ENCODE data around the gene SHE.

SHE gene

GRCh38 chr1:154471304-154471703 lies 30.9 kb downstream of the SHE start:
- Histone ChIP-seq H3K4me3 (ENCODE audit: low read length, poor library complexity, severe bottlenecking) (no peak overlapping the region), H3K9ac (ENCODE audit: low read depth, low read length, poor library complexity, severe bottlenecking) (no peak overlapping the region), H2AFZ (ENCODE audit: low read length) (no peak overlapping the region), H3K9me2 (replicated peaks; ENCODE audit: low read depth, low read length) (no peaks in the 10 kb centered on the region), H4K20me1 (ENCODE audit: insufficient read depth, low read length, poor library complexity, severe bottlenecking) (no peaks in the 10 kb centered on the region), H3K27me3 (ENCODE audit: insufficient read depth, low read length, poor library complexity, severe bottlenecking) (no peaks in the 10 kb centered on the region), H3K79me2 (ENCODE audit: insufficient read depth, low read length) (no peaks in the 10 kb centered on the region), H3K9me3 (ENCODE audit: insufficient read depth, low read depth, low read length) (no peaks in the 10 kb centered on the region), H3K4me2 (ENCODE audit: low read depth, low read length, poor library complexity, severe bottlenecking) (no peak overlapping the region), H3K4me1 (ENCODE audit: insufficient read depth, low read length, poor library complexity, severe bottlenecking) (peaks cover 9% of the 10 kb centered on the region), H3K36me3 (ENCODE audit: insufficient read depth, low read length) (no peaks in the 10 kb centered on the region), H3F3A (ENCODE audit: low read depth) (no peaks in the 10 kb centered on the region)
- TF ChIP-seq CTCF (conservative IDR thresholded peaks at IDR 0.05; ENCODE audit: low read length) (no peak), EZH2phosphoT487 (IDR thresholded peaks at IDR 0.05; ENCODE audit: borderline replicate concordance) (no peak)

- H3K27me3 ChIP-seq (ENCODE audit: insufficient read depth, low read length, poor library complexity, severe bottlenecking) = no peaks in the 10 kb centered on the region
- H3K4me2 ChIP-seq (ENCODE audit: low read depth, low read length, poor library complexity, severe bottlenecking) = no peak overlapping the region
- no peaks in the 10 kb centered on the region for H3K36me3 ChIP-seq (ENCODE audit: insufficient read depth, low read length)
- no peak overlapping the region for H3K4me3 ChIP-seq (ENCODE audit: low read length, poor library complexity, severe bottlenecking)
- no peaks in the 10 kb centered on the region for H3K9me3 ChIP-seq (ENCODE audit: insufficient read depth, low read depth, low read length)
- H3F3A ChIP-seq (ENCODE audit: low read depth) = no peaks in the 10 kb centered on the region
- H2AFZ ChIP-seq (ENCODE audit: low read length) = no peak overlapping the region
- TF ChIP-seq EZH2phosphoT487 (IDR thresholded peaks at IDR 0.05; ENCODE audit: borderline replicate concordance) = no peak
- no peak for TF ChIP-seq CTCF (conservative IDR thresholded peaks at IDR 0.05; ENCODE audit: low read length)
- H3K4me1 ChIP-seq (ENCODE audit: insufficient read depth, low read length, poor library complexity, severe bottlenecking) = peaks cover 21% of the 10 kb centered on the region
- no peaks in the 10 kb centered on the region for H3K79me2 ChIP-seq (ENCODE audit: insufficient read depth, low read length)
- H3K9me2 ChIP-seq (replicated peaks; ENCODE audit: low read depth, low read length) = no peaks in the 10 kb centered on the region
- no peak overlapping the region for H3K9ac ChIP-seq (ENCODE audit: low read depth, low read length, poor library complexity, severe bottlenecking)
- H4K20me1 ChIP-seq (ENCODE audit: insufficient read depth, low read length, poor library complexity, severe bottlenecking) = no peaks in the 10 kb centered on the region
Measured at GRCh38 chr1:154469844-154470560, 32.2 kb downstream of the SHE start.

- Histone ChIP-seq H3K9me3 (ENCODE audit: insufficient read depth, low read depth, low read length) (no peaks in the 10 kb centered on the region), H3K4me1 (ENCODE audit: insufficient read depth, low read length, poor library complexity, severe bottlenecking) (peaks cover 32% of the 10 kb centered on the region), H3K36me3 (ENCODE audit: insufficient read depth, low read length) (no peaks in the 10 kb centered on the region), H3K79me2 (ENCODE audit: insufficient read depth, low read length) (no peaks in the 10 kb centered on the region), H3K27me3 (ENCODE audit: insufficient read depth, low read length, poor library complexity, severe bottlenecking) (no peaks in the 10 kb centered on the region), H3K4me2 (ENCODE audit: low read depth, low read length, poor library complexity, severe bottlenecking) (no peak overlapping the region), H2AFZ (ENCODE audit: low read length) (no peak overlapping the region), H3K9me2 (replicated peaks; ENCODE audit: low read depth, low read length) (no peaks in the 10 kb centered on the region), H3F3A (ENCODE audit: low read depth) (no peaks in the 10 kb centered on the region), H3K9ac (ENCODE audit: low read depth, low read length, poor library complexity, severe bottlenecking) (no peak overlapping the region), H4K20me1 (ENCODE audit: insufficient read depth, low read length, poor library complexity, severe bottlenecking) (no peaks in the 10 kb centered on the region), H3K4me3 (ENCODE audit: low read length, poor library complexity, severe bottlenecking) (no peak overlapping the region)
- TF ChIP-seq EZH2phosphoT487 (IDR thresholded peaks at IDR 0.05; ENCODE audit: borderline replicate concordance) = no peak
- TF ChIP-seq CTCF (conservative IDR thresholded peaks at IDR 0.05; ENCODE audit: low read length) = no peak
Measured at GRCh38 chr1:154468535-154469250, 33.5 kb downstream of the SHE start.

Data from Loucy (cell line).